ENCODE measurements around the gene ENPP3. TPM values are rescaled to one million over a fixed set of nuclear protein-coding genes. Genes with fewer than 3 reads are reported as not detected.

Gene ENPP3
- total RNA-seq, 2 experiments from 2014 or later = 0.11 to 0.47 TPM

- H3K9me3 Mint-ChIP-seq (ENCODE audit: insufficient read depth) = no peaks in the 10 kb centered on the region
- DNase-seq (no peak), ATAC-seq (no peak)
- peaks cover 4% of the 10 kb centered on the region for H3K4me1 Mint-ChIP-seq (ENCODE audit: low read depth)
- H3K36me3 Mint-ChIP-seq (ENCODE audit: low read depth) = no peaks in the 10 kb centered on the region
- no peak overlapping the region for H3K27ac Mint-ChIP-seq
- ChIA-PET POLR2A (no interaction called here), CTCF (interaction anchor here (0.8 kb wide), 1 partner anchor 32 kb away, joined by 3 read pairs; no protein-coding TSS in a partner anchor)
- H3K4me3 Mint-ChIP-seq = no peak overlapping the region
- peaks cover 6% of the 10 kb centered on the region for H3K27me3 Mint-ChIP-seq (ENCODE audit: low read depth)
Measured at GRCh38 chr6:131727868-131728267, 90.8 kb downstream of the ENPP3 start.

GRCh38 chr6:131728296-131728939 is 91.3 kb downstream of the ENPP3 start:
- no peak for ATAC-seq
- DNase-seq = no peak
- H3K4me1 Mint-ChIP-seq (ENCODE audit: low read depth) = peaks cover 4% of the 10 kb centered on the region
- peaks cover 6% of the 10 kb centered on the region for H3K27me3 Mint-ChIP-seq (ENCODE audit: low read depth)
- no peaks in the 10 kb centered on the region for H3K9me3 Mint-ChIP-seq (ENCODE audit: insufficient read depth)
- ChIA-PET POLR2A (no interaction called here), CTCF (interaction anchor here (0.8 kb wide), 1 partner anchor 33 kb away, joined by 3 read pairs; no protein-coding TSS in a partner anchor)
- no peak overlapping the region for H3K27ac Mint-ChIP-seq
- no peak overlapping the region for H3K4me3 Mint-ChIP-seq
- H3K36me3 Mint-ChIP-seq (ENCODE audit: low read depth) = no peaks in the 10 kb centered on the region

GRCh38 chr6:131729550-131729949 is 92.4 kb downstream of the ENPP3 start:
- H3K27me3 Mint-ChIP-seq (ENCODE audit: low read depth) = peaks cover 6% of the 10 kb centered on the region
- no peak overlapping the region for H3K4me3 Mint-ChIP-seq
- ATAC-seq (no peak), DNase-seq (no peak)
- H3K9me3 Mint-ChIP-seq (ENCODE audit: insufficient read depth) = no peaks in the 10 kb centered on the region
- H3K36me3 Mint-ChIP-seq (ENCODE audit: low read depth) = no peaks in the 10 kb centered on the region
- ChIA-PET CTCF (no interaction called here), POLR2A (interaction anchor here (0.7 kb wide), 1 partner anchor 48 kb away, joined by 3 read pairs; no protein-coding TSS in a partner anchor)
- no peaks in the 10 kb centered on the region for H3K4me1 Mint-ChIP-seq (ENCODE audit: low read depth)
- no peak overlapping the region for H3K27ac Mint-ChIP-seq

- ChIA-PET POLR2A (no interaction called here), CTCF (interaction anchor here (1.2 kb wide), 1 partner anchor 35 kb away, joined by 3 read pairs; no protein-coding TSS in a partner anchor)
- no peak overlapping the region for H3K4me3 Mint-ChIP-seq
- H3K4me1 Mint-ChIP-seq (ENCODE audit: low read depth) = no peaks in the 10 kb centered on the region
- H3K27me3 Mint-ChIP-seq (ENCODE audit: low read depth) = peaks cover 6% of the 10 kb centered on the region
- DNase-seq (no peak), ATAC-seq (no peak)
- H3K27ac Mint-ChIP-seq = no peak overlapping the region
- H3K9me3 Mint-ChIP-seq (ENCODE audit: insufficient read depth) = no peaks in the 10 kb centered on the region
- no peaks in the 10 kb centered on the region for H3K36me3 Mint-ChIP-seq (ENCODE audit: low read depth)
Measured at GRCh38 chr6:131730264-131730663, 93.2 kb downstream of the ENPP3 start.

GRCh38 chr6:131731224-131731623 is 94.1 kb downstream of the ENPP3 start:
- peaks cover 6% of the 10 kb centered on the region for H3K27me3 Mint-ChIP-seq (ENCODE audit: low read depth)
- no peak overlapping the region for H3K27ac Mint-ChIP-seq
- H3K4me3 Mint-ChIP-seq = no peak overlapping the region
- CTCF ChIA-PET = interaction anchor here (0.7 to 1.2 kb wide), 3 partner anchors 11 to 80 kb away, joined by 3 read pairs; no protein-coding TSS in a partner anchor
- ATAC-seq (no peak), DNase-seq (no peak)
- no peaks in the 10 kb centered on the region for H3K36me3 Mint-ChIP-seq (ENCODE audit: low read depth)
- POLR2A ChIA-PET = no interaction called here
- H3K4me1 Mint-ChIP-seq (ENCODE audit: low read depth) = no peaks in the 10 kb centered on the region
- H3K9me3 Mint-ChIP-seq (ENCODE audit: insufficient read depth) = no peaks in the 10 kb centered on the region

GRCh38 chr6:131733376-131734016 is 96.4 kb downstream of the ENPP3 start:
- no peaks in the 10 kb centered on the region for H3K4me1 Mint-ChIP-seq (ENCODE audit: low read depth)

GRCh38 chr6:131736003-131736596 is 99.0 kb downstream of the ENPP3 start:
- Mint-ChIP-seq H3K4me3 (no peak overlapping the region), H3K27ac (no peak overlapping the region), H3K9me3 (ENCODE audit: insufficient read depth) (no peaks in the 10 kb centered on the region)

More at GRCh38 chr6:131733376-131734016, 96.4 kb downstream of the ENPP3 start:
- no peaks in the 10 kb centered on the region for H3K9me3 Mint-ChIP-seq (ENCODE audit: insufficient read depth)
- H3K36me3 Mint-ChIP-seq (ENCODE audit: low read depth) = no peaks in the 10 kb centered on the region
- H3K27me3 Mint-ChIP-seq (ENCODE audit: low read depth) = peaks cover 4% of the 10 kb centered on the region
- POLR2A ChIA-PET = no interaction called here
- no peak for ATAC-seq
- no peak for DNase-seq
- H3K4me3 Mint-ChIP-seq = no peak overlapping the region
- H3K27ac Mint-ChIP-seq = no peak overlapping the region
- CTCF ChIA-PET = no interaction called here

GRCh38 chr6:131736811-131737210 is 99.7 kb downstream of the ENPP3 start:
- no peak overlapping the region for H3K4me3 Mint-ChIP-seq
- no peaks in the 10 kb centered on the region for H3K9me3 Mint-ChIP-seq (ENCODE audit: insufficient read depth)
- peaks cover 2% of the 10 kb centered on the region for H3K27me3 Mint-ChIP-seq (ENCODE audit: low read depth)
- ChIA-PET CTCF (no interaction called here), POLR2A (no interaction called here)
- H3K27ac Mint-ChIP-seq = no peak overlapping the region
- ATAC-seq (no peak), DNase-seq (no peak)
- no peaks in the 10 kb centered on the region for H3K4me1 Mint-ChIP-seq (ENCODE audit: low read depth)
- H3K36me3 Mint-ChIP-seq (ENCODE audit: low read depth) = no peaks in the 10 kb centered on the region

More at GRCh38 chr6:131736003-131736596, 99.0 kb downstream of the ENPP3 start:
- no peak for DNase-seq
- ChIA-PET CTCF (no interaction called here), POLR2A (no interaction called here)
- H3K27me3 Mint-ChIP-seq (ENCODE audit: low read depth) = peaks cover 2% of the 10 kb centered on the region
- no peaks in the 10 kb centered on the region for H3K4me1 Mint-ChIP-seq (ENCODE audit: low read depth)
- no peak for ATAC-seq
- H3K36me3 Mint-ChIP-seq (ENCODE audit: low read depth) = no peaks in the 10 kb centered on the region

GRCh38 chr6:131739136-131739535 is 102.0 kb downstream of the ENPP3 start:
- Mint-ChIP-seq H3K27ac (no peak overlapping the region), H3K36me3 (ENCODE audit: low read depth) (no peaks in the 10 kb centered on the region), H3K4me1 (ENCODE audit: low read depth) (no peaks in the 10 kb centered on the region), H3K27me3 (ENCODE audit: low read depth) (peaks cover 5% of the 10 kb centered on the region), H3K4me3 (no peak overlapping the region), H3K9me3 (ENCODE audit: insufficient read depth) (no peaks in the 10 kb centered on the region)
- DNase-seq (no peak), ATAC-seq (no peak)
- ChIA-PET CTCF (no interaction called here), POLR2A (no interaction called here)

- POLR2A ChIA-PET = no interaction called here
- no peaks in the 10 kb centered on the region for H3K4me1 Mint-ChIP-seq (ENCODE audit: low read depth)
- CTCF ChIA-PET = no interaction called here
- ATAC-seq = no peak
- no peaks in the 10 kb centered on the region for H3K9me3 Mint-ChIP-seq (ENCODE audit: insufficient read depth)
- no peak overlapping the region for H3K4me3 Mint-ChIP-seq
- H3K27me3 Mint-ChIP-seq (ENCODE audit: low read depth) = peaks cover 6% of the 10 kb centered on the region
- DNase-seq = no peak
- no peak overlapping the region for H3K27ac Mint-ChIP-seq
- H3K36me3 Mint-ChIP-seq (ENCODE audit: low read depth) = no peaks in the 10 kb centered on the region
Measured at GRCh38 chr6:131740161-131740560, 103.1 kb downstream of the ENPP3 start.

GRCh38 chr6:131741688-131742393 is 104.7 kb downstream of the ENPP3 start:
- H3K36me3 Mint-ChIP-seq (ENCODE audit: low read depth) = no peaks in the 10 kb centered on the region
- peaks cover 6% of the 10 kb centered on the region for H3K27me3 Mint-ChIP-seq (ENCODE audit: low read depth)
- H3K27ac Mint-ChIP-seq = no peak overlapping the region
- DNase-seq (no peak), ATAC-seq (no peak)
- H3K4me3 Mint-ChIP-seq = no peak overlapping the region
- no peaks in the 10 kb centered on the region for H3K9me3 Mint-ChIP-seq (ENCODE audit: insufficient read depth)
- CTCF ChIA-PET = interaction anchor here (1.0 kb wide), 1 partner anchor 10 kb away, joined by 3 read pairs; no protein-coding TSS in a partner anchor
- POLR2A ChIA-PET = no interaction called here
- no peaks in the 10 kb centered on the region for H3K4me1 Mint-ChIP-seq (ENCODE audit: low read depth)

Data from activated CD8-positive, alpha-beta T cell treated with anti-CD3 and anti-CD28 coated beads, Interleukin-2, amount 10 ng/mL, durations not matched to agents 7 days and 5 days (primary cell).